Suprapubic skin (tissue), 4 donors: ENCODE measurements around the gene LDLRAD4.

Source experiments
- POLR2A ChIP-seq, 2 donors: fragments of 450-650 bp; IDR thresholded peaks; one replicate each; pipeline ENCODE4 v1.6.1; 2017; ENCODE audit warnings: antibody characterized with exemption in 2 of 2, mild to moderate bottlenecking in 2 of 2, moderate library complexity in 2 of 2
- POLR2AphosphoS5 ChIP-seq, 3 donors: sonication (generic); formaldehyde crosslinking; IDR thresholded peaks; one replicate each; pipeline ENCODE4 v1.6.1; 2017; ENCODE audit warnings: antibody characterized with exemption in 3 of 3
- TF ChIP-seq, protein P1 (sequence below), 2 donors: fragments of 200-600 bp in 1 of 2; fragments of 450-650 bp in 1 of 2; sonication (generic) in 1 of 2; IDR thresholded peaks; one replicate each; pipeline ENCODE4 v1.5.1; 2016 to 2019; ENCODE audit warnings: antibody characterized with exemption in 2 of 2, mild to moderate bottlenecking in 1 of 2, moderate library complexity in 1 of 2

DNA sequence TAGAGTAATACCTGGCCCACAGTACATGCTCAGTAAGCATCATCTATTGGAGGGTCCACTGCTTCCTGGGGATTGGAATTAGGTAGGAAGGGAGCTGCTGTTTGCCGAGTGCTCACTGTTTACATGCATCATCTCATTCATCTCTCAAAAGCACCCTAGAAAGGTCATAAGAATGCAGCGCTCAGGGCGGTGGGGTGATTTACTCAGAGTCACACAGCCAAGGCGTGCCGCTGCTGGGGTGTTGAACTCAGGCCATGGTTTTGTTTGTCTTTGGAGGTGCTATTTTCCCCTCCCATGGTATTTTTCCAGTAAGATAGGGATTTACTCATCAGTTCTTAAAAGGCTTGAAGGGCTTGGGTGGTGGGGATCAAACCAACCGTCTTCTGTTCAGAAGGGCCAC lies 227.5 kb downstream of the LDLRAD4 start:
- TF ChIP-seq, protein P1, sequence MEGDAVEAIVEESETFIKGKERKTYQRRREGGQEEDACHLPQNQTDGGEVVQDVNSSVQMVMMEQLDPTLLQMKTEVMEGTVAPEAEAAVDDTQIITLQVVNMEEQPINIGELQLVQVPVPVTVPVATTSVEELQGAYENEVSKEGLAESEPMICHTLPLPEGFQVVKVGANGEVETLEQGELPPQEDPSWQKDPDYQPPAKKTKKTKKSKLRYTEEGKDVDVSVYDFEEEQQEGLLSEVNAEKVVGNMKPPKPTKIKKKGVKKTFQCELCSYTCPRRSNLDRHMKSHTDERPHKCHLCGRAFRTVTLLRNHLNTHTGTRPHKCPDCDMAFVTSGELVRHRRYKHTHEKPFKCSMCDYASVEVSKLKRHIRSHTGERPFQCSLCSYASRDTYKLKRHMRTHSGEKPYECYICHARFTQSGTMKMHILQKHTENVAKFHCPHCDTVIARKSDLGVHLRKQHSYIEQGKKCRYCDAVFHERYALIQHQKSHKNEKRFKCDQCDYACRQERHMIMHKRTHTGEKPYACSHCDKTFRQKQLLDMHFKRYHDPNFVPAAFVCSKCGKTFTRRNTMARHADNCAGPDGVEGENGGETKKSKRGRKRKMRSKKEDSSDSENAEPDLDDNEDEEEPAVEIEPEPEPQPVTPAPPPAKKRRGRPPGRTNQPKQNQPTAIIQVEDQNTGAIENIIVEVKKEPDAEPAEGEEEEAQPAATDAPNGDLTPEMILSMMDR (IDR thresholded peaks at IDR 0.05): no peak
- TF ChIP-seq POLR2AphosphoS5 (IDR thresholded peaks at IDR 0.05) (no peak), POLR2A (IDR thresholded peaks at IDR 0.05) (no peak)
